Mucosa of descending colon (tissue), 3 donors: ENCODE results near the gene ARHGEF1. TPM values are rescaled to one million over a fixed set of nuclear protein-coding genes. Genes with fewer than 3 reads are reported as not detected.

Source experiments
- ATAC-seq: fragments of 200-7000 bp; cut with Tn5 transposase; one replicate; pipeline ENCODE4 v1.9.1; 2020; ENCODE audit warnings: mild to moderate bottlenecking, moderate library complexity
- DNase-seq, 3 donors: peaks; one replicate each; pipeline ENCODE4 v3.0.0-alpha.2; 2020
- H3K36me3 ChIP-seq: fragments of 200-600 bp; one replicate; pipeline ENCODE4 v1.8.0; 2021; ENCODE audit warnings: low read depth, mild to moderate bottlenecking
- H3K4me1 ChIP-seq: fragments of 200-600 bp; one replicate; pipeline ENCODE4 v1.8.0; 2021; ENCODE audit warnings: low read depth, mild to moderate bottlenecking
- H3K4me3 ChIP-seq: fragments of 200-600 bp; one replicate; pipeline ENCODE4 v1.8.0; 2021; ENCODE audit warnings: mild to moderate bottlenecking
- H3K9me3 ChIP-seq: fragments of 200-600 bp; one replicate; pipeline ENCODE4 v1.8.0; 2021; ENCODE audit warnings: mild to moderate bottlenecking
- CTCF ChIP-seq: fragments of 200-600 bp; IDR thresholded peaks from one replicate; pipeline ENCODE4 v1.8.0; 2022; ENCODE audit warnings: antibody characterized with exemption, mild to moderate bottlenecking
- intact Hi-C, 2 donors: fragments of 100-400 bp; cut with DNase I in 1 of 2; cut with micrococcal nuclease in 1 of 2; formaldehyde crosslinking; loops; one replicate each; pipeline versions ENCODE4 v1.11.0 to v1.11.1; 2022; cut with DNase I, micrococcal nuclease
- total RNA-seq, 3 donors: library from RNA; stranded (reverse); fragmentation: NEBNext Ultra II Directional in 2 of 3; extraction: Animal tissue kit (Norgen Biotek cat#: 25700) in 2 of 3; gene quantifications; one replicate each; pipeline versions ENCODE4 v1.2.1 to v1.2.4, GENCODE V29; 2021 to 2023
- donor health status: DM: no; HTN: no; CAD: no; lungs with moderate emphysema.
- donor health status: DM: no; HTN: no; CAD: no.
- donor health status: DM: no; HTN: yes; CAD: no.

ARHGEF1 gene
- total RNA-seq, 3 donors from 2014 or later = 84.9 to 125 (median 92.3) TPM

DNA sequence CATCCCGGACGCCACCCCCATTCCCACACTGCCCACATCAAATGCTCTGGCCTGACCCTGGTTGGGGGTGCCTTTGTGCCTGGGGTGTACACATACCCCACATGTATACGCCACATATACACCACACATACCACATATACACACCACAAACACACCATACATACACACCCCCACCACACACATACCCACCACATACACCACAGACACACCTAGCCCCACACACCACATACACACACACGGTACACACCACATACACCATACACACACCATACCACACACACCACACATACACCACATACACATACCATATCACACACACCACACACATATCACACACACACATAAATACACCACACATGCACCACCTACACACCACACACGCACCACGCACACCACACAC is 35.1 kb downstream of the ARHGEF1 start:
- H3K4me1 ChIP-seq = peaks cover 3% of the 10 kb centered on the region
- TF ChIP-seq CTCF = no peak
- ATAC-seq = no peak
- H3K36me3 ChIP-seq = no peaks in the 10 kb centered on the region
- no peak for DNase-seq
- intact Hi-C loops = no loop called here
- H3K4me3 ChIP-seq = no peak overlapping the region
- no peaks in the 10 kb centered on the region for H3K9me3 ChIP-seq

- intact Hi-C loops = no loop called here
- Histone ChIP-seq H3K9me3 (no peaks in the 10 kb centered on the region), H3K36me3 (no peaks in the 10 kb centered on the region), H3K4me1 (no peaks in the 10 kb centered on the region), H3K4me3 (no peak overlapping the region)
- DNase-seq = no peak
- no peak for TF ChIP-seq CTCF
- ATAC-seq = no peak
Observed at GRCh38 chr19:41918653-41919244, 35.8 kb downstream of the ARHGEF1 start.

GRCh38 chr19:41919948-41920712 is 37.1 kb downstream of the ARHGEF1 start:
- no peaks in the 10 kb centered on the region for H3K9me3 ChIP-seq
- H3K4me1 ChIP-seq = no peaks in the 10 kb centered on the region
- DNase-seq (no peak), ATAC-seq (no peak)
- no peak overlapping the region for H3K4me3 ChIP-seq
- TF ChIP-seq CTCF = no peak
- no peaks in the 10 kb centered on the region for H3K36me3 ChIP-seq
- intact Hi-C loops = no loop called here

DNA sequence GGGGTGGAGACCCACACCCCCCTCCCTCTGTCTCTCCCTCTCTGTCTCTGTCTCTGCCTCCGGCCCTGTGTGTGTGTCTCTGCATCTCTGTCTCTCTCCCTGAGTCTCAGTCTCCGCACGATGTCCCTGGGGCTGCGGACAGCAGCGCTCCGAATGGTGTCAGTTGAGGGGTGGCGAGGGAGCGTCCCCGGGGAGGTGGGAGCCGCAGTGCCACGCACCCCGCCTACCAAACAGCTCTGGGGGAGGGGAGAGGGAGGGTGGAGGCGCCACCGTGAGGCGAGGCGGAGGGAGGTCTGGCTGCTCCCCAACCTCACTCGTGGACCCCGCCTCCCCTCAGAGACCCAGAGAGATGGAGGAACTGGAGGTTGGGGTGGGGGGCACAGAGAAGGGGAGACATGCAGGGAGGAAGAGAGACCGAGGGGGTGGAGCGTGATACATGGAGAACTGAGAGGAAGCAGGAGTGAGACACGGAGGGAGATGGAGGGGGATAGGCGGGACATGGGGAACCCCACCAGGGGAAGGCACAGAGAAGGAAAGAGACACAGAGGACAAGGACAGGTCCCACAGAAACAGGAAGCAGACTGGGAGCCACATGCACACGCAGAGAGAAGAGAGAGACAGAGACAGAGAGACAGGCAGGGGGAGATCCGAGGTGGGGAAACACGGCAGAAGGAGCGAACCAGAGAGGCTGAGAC is 38.0 kb downstream of the ARHGEF1 start:
- DNase-seq (no peak), ATAC-seq (no peak)
- no peaks in the 10 kb centered on the region for H3K4me1 ChIP-seq
- no peaks in the 10 kb centered on the region for H3K9me3 ChIP-seq
- H3K36me3 ChIP-seq = no peaks in the 10 kb centered on the region
- intact Hi-C loops = no loop called here
- H3K4me3 ChIP-seq = no peak overlapping the region
- TF ChIP-seq CTCF = no peak

- no peaks in the 10 kb centered on the region for H3K4me1 ChIP-seq
- H3K36me3 ChIP-seq = no peaks in the 10 kb centered on the region
- H3K9me3 ChIP-seq = no peaks in the 10 kb centered on the region
- no peak for DNase-seq
- no peak for TF ChIP-seq CTCF
- H3K4me3 ChIP-seq = no peak overlapping the region
- intact Hi-C loops = no loop called here
- ATAC-seq = no peak
Observed at GRCh38 chr19:41921577-41922576, 38.9 kb downstream of the ARHGEF1 start.
